SH-SY5Y (cell line): ENCODE results near the gene DNAJB12.

Experiments used
- GATA2 ChIP-seq: IDR thresholded peaks from 2 replicates; pipeline ENCODE4 v1.6.1; 2011; ENCODE audit warnings: mild to moderate bottlenecking, low read depth, low read length
- GATA3 ChIP-seq: IDR thresholded peaks from 2 replicates; pipeline ENCODE4 v1.6.1; 2011; ENCODE audit warnings: low read depth, mild to moderate bottlenecking, low read length, moderate library complexity

DNA sequence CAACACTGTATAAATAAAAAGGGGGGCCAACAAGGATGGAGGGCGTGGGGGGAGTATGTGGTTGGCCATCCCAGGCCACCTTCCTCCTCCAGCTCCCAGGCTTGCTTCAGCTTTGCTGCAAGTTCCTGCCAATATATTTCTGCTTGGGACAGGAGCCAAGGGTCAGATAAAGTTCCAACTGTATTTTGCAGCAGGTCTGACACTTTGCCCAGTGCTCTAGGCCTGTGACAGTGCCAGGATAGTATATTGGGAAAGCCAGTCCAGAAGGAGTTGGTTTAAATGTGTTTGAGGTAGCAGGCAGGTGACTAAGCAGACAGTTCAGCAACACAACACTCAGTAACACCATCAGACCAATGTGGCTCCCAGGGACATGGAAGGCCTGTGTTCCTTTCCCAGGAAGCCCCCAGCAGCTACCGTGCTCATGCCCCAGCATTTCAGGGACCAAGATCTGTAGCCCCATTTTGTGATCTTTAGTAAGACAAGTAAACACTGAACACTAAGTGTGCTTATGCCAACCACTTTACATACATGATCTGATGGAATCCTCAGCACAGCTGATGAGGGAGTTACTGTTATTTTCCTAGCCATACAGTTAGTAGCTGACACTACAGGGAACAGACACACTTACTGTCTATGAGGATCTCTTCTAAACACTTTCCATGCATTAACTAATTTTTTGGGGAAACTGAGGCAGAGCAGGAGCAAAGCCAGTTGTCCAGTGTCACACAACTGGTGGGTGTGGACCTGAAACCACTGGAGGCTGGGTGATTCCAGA lies 38.9 kb downstream of the DNAJB12 start:
- TF ChIP-seq GATA2 (no peak), GATA3 (no peak)
